Stomach smooth muscle (tissue), 2 donors: ENCODE measurements around the gene FAM163A.
"Not testable (repeated sequence)": the region's sequence is repeated elsewhere in the genome, so short reads cannot be mapped to it uniquely, and the experiment has no call there.

ENCODE experiments used
- H3K27ac ChIP-seq: one replicate; pipeline ENCODE4 v1.7.0; 2013; ENCODE audit warnings: mild to moderate bottlenecking, low read length, inconsistent platforms
- H3K27me3 ChIP-seq, 2 donors: one replicate each; pipeline ENCODE4 v1.7.0; 2013; ENCODE audit warnings: low read length in 2 of 2; ENCODE audit not compliant: insufficient read depth in 2 of 2, control insufficient read depth in 1 of 2
- H3K36me3 ChIP-seq, 2 donors: one replicate each; pipeline ENCODE4 v1.7.0; 2013; ENCODE audit warnings: low read length in 2 of 2; ENCODE audit not compliant: control insufficient read depth in 2 of 2, insufficient read depth in 2 of 2
- H3K4me1 ChIP-seq: one replicate; pipeline ENCODE4 v1.7.0; 2013; ENCODE audit warnings: low read length; ENCODE audit not compliant: control insufficient read depth, insufficient read depth
- H3K4me3 ChIP-seq, 2 donors: one replicate each; pipeline ENCODE4 v1.7.0; 2013; ENCODE audit warnings: low read length in 2 of 2
- H3K9ac ChIP-seq, 2 donors: one replicate each; pipeline ENCODE4 v1.7.0; 2013; ENCODE audit warnings: low read length in 2 of 2, mild to moderate bottlenecking in 1 of 2
- H3K9me3 ChIP-seq, 2 donors: one replicate each; pipeline ENCODE4 v1.7.0; 2013; ENCODE audit warnings: low read length in 2 of 2; ENCODE audit not compliant: control insufficient read depth in 2 of 2
- donor health status: healthy.
- donor health status: Pancreatic carcinoma.

Gene FAM163A

GRCh38 chr1:179853102-179853501 is 110.0 kb downstream of the FAM163A start:
- Histone ChIP-seq H3K27ac (no peak overlapping the region), H3K4me3 (no peak overlapping the region), H3K27me3 (no peaks in the 10 kb centered on the region), H3K4me1 (no peaks in the 10 kb centered on the region), H3K36me3 (peaks cover 27 to 33% of the 10 kb centered on the region in 2 donors), H3K9ac (no peak overlapping the region), H3K9me3 (no peaks in the 10 kb centered on the region)

- H3K27ac ChIP-seq, H3K4me1 ChIP-seq, H3K9ac ChIP-seq, H3K9me3 ChIP-seq, H3K4me3 ChIP-seq, H3K27me3 ChIP-seq: not testable (repeated sequence)
- peaks cover 21 to 24% of the 10 kb centered on the region in 2 donors for H3K36me3 ChIP-seq
These were observed 112.7 kb downstream of the FAM163A start for GRCh38 chr1:179855831-179856230.

- no peak overlapping the region for H3K4me3 ChIP-seq
- H3K4me1 ChIP-seq: no peaks in the 10 kb centered on the region
- peaks cover 18 to 21% of the 10 kb centered on the region in 2 donors for H3K36me3 ChIP-seq
- no peaks in the 10 kb centered on the region for H3K9me3 ChIP-seq
- H3K27ac ChIP-seq: no peak overlapping the region
- H3K27me3 ChIP-seq: no peaks in the 10 kb centered on the region
- H3K9ac ChIP-seq: no peak overlapping the region
These were observed 113.2 kb downstream of the FAM163A start for GRCh38 chr1:179856296-179856695.

GRCh38 chr1:179857009-179857408 is 113.9 kb downstream of the FAM163A start:
- Histone ChIP-seq H3K27ac (no peak overlapping the region), H3K27me3 (no peaks in the 10 kb centered on the region), H3K9ac (no peak overlapping the region), H3K4me3 (no peak overlapping the region), H3K4me1 (no peaks in the 10 kb centered on the region), H3K9me3 (no peaks in the 10 kb centered on the region), H3K36me3 (peaks cover 17 to 18% of the 10 kb centered on the region in 2 donors)

GRCh38 chr1:179860652-179861051 is 117.6 kb downstream of the FAM163A start:
- Histone ChIP-seq H3K9ac (no peak overlapping the region), H3K4me1 (no peaks in the 10 kb centered on the region), H3K9me3 (no peaks in the 10 kb centered on the region), H3K27me3 (no peaks in the 10 kb centered on the region), H3K36me3 (peaks cover 24 to 27% of the 10 kb centered on the region in 2 donors), H3K27ac (no peak overlapping the region), H3K4me3 (no peak overlapping the region)

- no peaks in the 10 kb centered on the region for H3K9me3 ChIP-seq
- H3K4me3 ChIP-seq: no peak overlapping the region
- H3K4me1 ChIP-seq: no peaks in the 10 kb centered on the region
- peaks cover 15 to 17% of the 10 kb centered on the region in 2 donors for H3K36me3 ChIP-seq
- H3K27me3 ChIP-seq: no peaks in the 10 kb centered on the region
- no peak overlapping the region for H3K27ac ChIP-seq
- H3K9ac ChIP-seq: no peak overlapping the region
These were observed 122.3 kb downstream of the FAM163A start for GRCh38 chr1:179865377-179865776.
